HepG2 (cell line): ENCODE measurements around the gene LRRC45. TPM values are rescaled to one million over a fixed set of nuclear protein-coding genes. Genes with fewer than 3 reads are reported as not detected.
A peak's percentile ranks its signal among the peaks of the same experiment; 100 is the strongest.

Source experiments
- ADNP ChIP-seq: sonication (generic); formaldehyde crosslinking; IDR thresholded peaks from 2 replicates; pipeline ENCODE4 v1.4.0; 2020; ENCODE audit warnings: missing genetic modification reagents
- ATRX ChIP-seq: sonication (generic); formaldehyde crosslinking; IDR thresholded peaks from 2 replicates; pipeline ENCODE4 v1.4.0; 2020; ENCODE audit warnings: missing genetic modification reagents, borderline replicate concordance
- JUN ChIP-seq: sonication (generic); formaldehyde crosslinking; IDR thresholded peaks from 2 replicates; pipeline ENCODE4 v1.4.0; 2020; ENCODE audit warnings: mild to moderate bottlenecking, missing genetic modification reagents
- KMT2A ChIP-seq: sonication (generic); formaldehyde crosslinking; IDR thresholded peaks from 2 replicates; pipeline ENCODE4 v1.4.0; 2020; ENCODE audit warnings: missing genetic modification reagents
- MLLT10 ChIP-seq: sonication (generic); formaldehyde crosslinking; IDR thresholded peaks from 2 replicates; pipeline ENCODE4 v1.4.0; 2020; ENCODE audit warnings: missing genetic modification reagents
- POLR2A ChIP-seq, 2 experiments: IDR thresholded peaks; 2 replicates each; pipeline ENCODE4 v1.6.1; 2011; ENCODE audit warnings: low read depth in 2 of 2, low read length in 2 of 2, mild to moderate bottlenecking in 1 of 2, moderate library complexity in 1 of 2; ENCODE audit not compliant: insufficient read depth in 1 of 2
- RXRB ChIP-seq: IDR thresholded peaks from 2 replicates; pipeline ENCODE4 v1.6.1; 2016; ENCODE audit warnings: borderline replicate concordance, missing genetic modification reagents, missing compliant biosample characterization
- SMARCC2 ChIP-seq: fragments of 450-650 bp; IDR thresholded peaks from 2 replicates; pipeline ENCODE4 v1.6.1; 2017; ENCODE audit warnings: antibody characterized with exemption, mild to moderate bottlenecking
- ZBTB1 ChIP-seq: sonication (generic); formaldehyde crosslinking; IDR thresholded peaks from 2 replicates; pipeline ENCODE4 v1.4.0; 2020; ENCODE audit warnings: missing genetic modification reagents, borderline replicate concordance
- ZNF235 ChIP-seq: sonication (generic); formaldehyde crosslinking; IDR thresholded peaks from 2 replicates; pipeline ENCODE4 v1.8.1; 2023; ENCODE audit warnings: mild to moderate bottlenecking, missing genetic modification reagents, borderline replicate concordance
- ZNF263 ChIP-seq: sonication (generic); formaldehyde crosslinking; IDR thresholded peaks from 2 replicates; pipeline ENCODE4 v1.4.0; 2020; ENCODE audit warnings: missing genetic modification reagents
- ZNF430 ChIP-seq: sonication (generic); formaldehyde crosslinking; IDR thresholded peaks from 2 replicates; pipeline ENCODE4 v1.9.0; 2021; ENCODE audit warnings: mild to moderate bottlenecking, missing genetic modification reagents
- ZNF552 ChIP-seq: sonication (generic); formaldehyde crosslinking; IDR thresholded peaks from 2 replicates; pipeline ENCODE4 v1.9.0; 2022; ENCODE audit warnings: missing genetic modification reagents, mild to moderate bottlenecking, borderline replicate concordance
- ZNF792 ChIP-seq: IDR thresholded peaks from 2 replicates; pipeline ENCODE4 v1.6.1; 2016
- polyA plus RNA-seq, 8 experiments: library from polyadenylated mRNA; depleted of rRNA in 3 of 8; stranded (reverse) in 7 of 8; unstranded in 1 of 8; fragments of >200 nt; fragmentation: Illumina TruSeq in 4 of 8; extraction: Trizol in 4 of 8; gene quantifications; 2 replicates each; pipeline versions ENCODE4 v1.2.1 to v1.2.3, GENCODE V29; 2011 to 2016; ENCODE audit warnings: low read depth in 4 of 8, missing spikeins in 1 of 8, mixed read lengths in 1 of 8; ENCODE audit not compliant: insufficient read depth in 1 of 8
- total RNA-seq, 5 experiments: library from RNA; depleted of rRNA; stranded (reverse); fragments of >200 nt; fragmentation: Illumina TruSeq; extraction: Trizol; gene quantifications; 2 replicates each; pipeline ENCODE4 v1.2.3, GENCODE V29; 2016; ENCODE audit warnings: low read depth in 1 of 5
- TF ChIP-seq, protein P1 (sequence below): sonication (generic); formaldehyde crosslinking; IDR thresholded peaks from 2 replicates; pipeline ENCODE4 v1.8.1; 2023; ENCODE audit warnings: mild to moderate bottlenecking, missing genetic modification reagents
- TF ChIP-seq, protein P2 (sequence below): sonication (generic); formaldehyde crosslinking; IDR thresholded peaks from 2 replicates; pipeline ENCODE4 v1.4.0; 2020; ENCODE audit warnings: missing genetic modification reagents
- TF ChIP-seq, protein P3 (sequence below): sonication (generic); formaldehyde crosslinking; IDR thresholded peaks from 2 replicates; pipeline ENCODE4 v1.4.0; 2020; ENCODE audit warnings: missing genetic modification reagents, borderline replicate concordance
- TF ChIP-seq, protein P4 (sequence below): sonication (generic); formaldehyde crosslinking; IDR thresholded peaks from 2 replicates; pipeline ENCODE4 v1.5.1; 2020; ENCODE audit warnings: mild to moderate bottlenecking, missing genetic modification reagents, borderline replicate concordance

The LRRC45 gene
- total and polyA plus RNA-seq, 2 of the 13 experiments (the other 11 are each of a cell fraction or from before 2014, with no cell fraction given) = 11.6 to 48.1 TPM

DNA sequence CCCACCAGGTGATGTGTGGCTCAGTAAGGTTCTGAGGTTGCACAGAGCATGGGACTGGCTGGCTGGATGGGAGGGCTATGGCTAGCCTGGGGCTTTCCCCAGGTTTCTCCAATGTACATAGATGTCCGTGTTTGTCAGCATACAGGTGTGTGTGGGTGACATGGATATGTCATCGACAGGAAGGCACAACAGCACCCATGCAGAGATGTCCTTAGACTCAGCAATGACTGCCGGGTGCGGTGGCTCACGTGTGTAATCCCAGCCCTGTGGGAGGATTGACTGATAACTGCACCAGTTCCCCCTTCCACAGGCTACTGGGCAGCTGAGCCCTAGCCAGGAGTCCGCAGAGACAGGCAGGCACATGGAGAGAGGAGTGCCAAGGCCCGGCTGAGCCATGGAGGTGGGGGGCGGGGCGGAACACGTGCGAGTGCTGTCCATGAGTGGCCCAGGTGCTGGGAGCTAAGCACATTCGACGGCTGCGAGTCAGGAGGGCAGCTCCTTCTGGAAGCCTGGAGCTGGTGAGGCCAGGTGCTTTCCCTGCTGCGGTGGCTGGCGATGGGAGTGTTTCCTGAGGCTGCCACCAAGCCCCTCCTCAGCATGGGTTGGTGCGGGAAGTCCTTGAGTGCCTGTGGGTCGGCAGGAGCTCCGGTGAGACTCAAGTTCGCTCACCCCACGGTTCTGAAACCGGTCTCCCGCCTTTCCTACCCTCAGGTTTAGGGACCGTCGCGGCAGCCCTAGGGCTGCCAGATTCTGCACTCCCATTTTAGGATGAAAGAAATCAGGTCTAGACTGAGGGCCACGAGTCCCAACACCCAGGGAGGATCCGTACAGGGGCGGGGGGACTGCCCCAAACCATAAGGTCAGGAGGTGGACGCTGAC lies 46.5 kb upstream of the LRRC45 start (continued):
- TF ChIP-seq, protein P1, sequence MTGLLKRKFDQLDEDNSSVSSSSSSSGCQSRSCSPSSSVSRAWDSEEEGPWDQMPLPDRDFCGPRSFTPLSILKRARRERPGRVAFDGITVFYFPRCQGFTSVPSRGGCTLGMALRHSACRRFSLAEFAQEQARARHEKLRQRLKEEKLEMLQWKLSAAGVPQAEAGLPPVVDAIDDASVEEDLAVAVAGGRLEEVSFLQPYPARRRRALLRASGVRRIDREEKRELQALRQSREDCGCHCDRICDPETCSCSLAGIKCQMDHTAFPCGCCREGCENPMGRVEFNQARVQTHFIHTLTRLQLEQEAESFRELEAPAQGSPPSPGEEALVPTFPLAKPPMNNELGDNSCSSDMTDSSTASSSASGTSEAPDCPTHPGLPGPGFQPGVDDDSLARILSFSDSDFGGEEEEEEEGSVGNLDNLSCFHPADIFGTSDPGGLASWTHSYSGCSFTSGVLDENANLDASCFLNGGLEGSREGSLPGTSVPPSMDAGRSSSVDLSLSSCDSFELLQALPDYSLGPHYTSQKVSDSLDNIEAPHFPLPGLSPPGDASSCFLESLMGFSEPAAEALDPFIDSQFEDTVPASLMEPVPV (CRISPR knock-in tag) = no peak; the same call in 1 of the 2 replicates
- no peak for TF ChIP-seq KMT2A (CRISPR knock-in tag)
- TF ChIP-seq, protein P2, sequence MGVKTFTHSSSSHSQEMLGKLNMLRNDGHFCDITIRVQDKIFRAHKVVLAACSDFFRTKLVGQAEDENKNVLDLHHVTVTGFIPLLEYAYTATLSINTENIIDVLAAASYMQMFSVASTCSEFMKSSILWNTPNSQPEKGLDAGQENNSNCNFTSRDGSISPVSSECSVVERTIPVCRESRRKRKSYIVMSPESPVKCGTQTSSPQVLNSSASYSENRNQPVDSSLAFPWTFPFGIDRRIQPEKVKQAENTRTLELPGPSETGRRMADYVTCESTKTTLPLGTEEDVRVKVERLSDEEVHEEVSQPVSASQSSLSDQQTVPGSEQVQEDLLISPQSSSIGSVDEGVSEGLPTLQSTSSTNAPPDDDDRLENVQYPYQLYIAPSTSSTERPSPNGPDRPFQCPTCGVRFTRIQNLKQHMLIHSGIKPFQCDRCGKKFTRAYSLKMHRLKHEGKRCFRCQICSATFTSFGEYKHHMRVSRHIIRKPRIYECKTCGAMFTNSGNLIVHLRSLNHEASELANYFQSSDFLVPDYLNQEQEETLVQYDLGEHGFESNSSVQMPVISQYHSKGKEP (CRISPR knock-in tag) = no peak
- TF ChIP-seq, protein P3, sequence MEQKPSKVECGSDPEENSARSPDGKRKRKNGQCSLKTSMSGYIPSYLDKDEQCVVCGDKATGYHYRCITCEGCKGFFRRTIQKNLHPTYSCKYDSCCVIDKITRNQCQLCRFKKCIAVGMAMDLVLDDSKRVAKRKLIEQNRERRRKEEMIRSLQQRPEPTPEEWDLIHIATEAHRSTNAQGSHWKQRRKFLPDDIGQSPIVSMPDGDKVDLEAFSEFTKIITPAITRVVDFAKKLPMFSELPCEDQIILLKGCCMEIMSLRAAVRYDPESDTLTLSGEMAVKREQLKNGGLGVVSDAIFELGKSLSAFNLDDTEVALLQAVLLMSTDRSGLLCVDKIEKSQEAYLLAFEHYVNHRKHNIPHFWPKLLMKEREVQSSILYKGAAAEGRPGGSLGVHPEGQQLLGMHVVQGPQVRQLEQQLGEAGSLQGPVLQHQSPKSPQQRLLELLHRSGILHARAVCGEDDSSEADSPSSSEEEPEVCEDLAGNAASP (CRISPR knock-in tag) = no peak
- TF ChIP-seq ZNF430 (CRISPR knock-in tag) = 0 out of 2 replicates have a peak, but pooled peaks have one; percentile 41
- TF ChIP-seq RXRB (CRISPR knock-in tag) = no peak
- TF ChIP-seq ZNF235 (CRISPR knock-in tag) = no peak; the same call in 1 of the 2 replicates
- TF ChIP-seq ZNF792 (CRISPR knock-in tag) = peak; percentile 23; the same call in 1 of the 2 replicates
- TF ChIP-seq MLLT10 = no peak
- TF ChIP-seq ADNP (CRISPR knock-in tag) = no peak
- TF ChIP-seq, protein P4, sequence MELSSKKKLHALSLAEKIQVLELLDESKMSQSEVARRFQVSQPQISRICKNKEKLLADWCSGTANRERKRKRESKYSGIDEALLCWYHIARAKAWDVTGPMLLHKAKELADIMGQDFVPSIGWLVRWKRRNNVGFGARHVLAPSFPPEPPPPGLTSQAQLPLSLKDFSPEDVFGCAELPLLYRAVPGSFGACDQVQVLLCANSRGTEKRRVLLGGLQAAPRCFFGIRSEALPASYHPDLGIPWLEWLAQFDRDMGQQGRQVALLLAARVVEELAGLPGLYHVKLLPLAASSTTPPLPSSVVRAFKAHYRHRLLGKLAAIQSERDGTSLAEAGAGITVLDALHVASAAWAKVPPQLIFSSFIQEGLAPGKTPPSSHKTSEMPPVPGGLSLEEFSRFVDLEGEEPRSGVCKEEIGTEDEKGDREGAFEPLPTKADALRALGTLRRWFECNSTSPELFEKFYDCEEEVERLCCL (CRISPR knock-in tag) = no peak
- no peak for TF ChIP-seq SMARCC2
- TF ChIP-seq ATRX = no peak
- no peak; the same call in none of the 2 replicates for TF ChIP-seq ZNF552
- 0 out of 2 replicates have a peak, but pooled peaks have one; percentile 3 for TF ChIP-seq JUN
- no peak for TF ChIP-seq ZBTB1 (CRISPR knock-in tag)
- no peak for TF ChIP-seq POLR2A (IDR thresholded peaks at IDR 0.05; ENCODE audit: insufficient read depth in 1 of 2, low read depth in 2 of 2, low read length in 2 of 2)
- peak; percentile 23; the same call in 1 of the 2 replicates for TF ChIP-seq ZNF263 (CRISPR knock-in tag)
